WTC11 (cell line): Measurements from ENCODE around the gene RSBN1L.

Experiments
- ARID4B ChIP-seq: sonication (generic); formaldehyde crosslinking; IDR thresholded peaks from 2 replicates; pipeline ENCODE4 v1.8.0; 2023; ENCODE audit warnings: missing genetic modification reagents, mild to moderate bottlenecking, borderline replicate concordance
- CTCF ChIP-seq: fragments of 200-600 bp; IDR thresholded peaks from 2 replicates; pipeline ENCODE4 v1.8.0; 2022; ENCODE audit warnings: antibody characterized with exemption
- IRF1 ChIP-seq: sonication (generic); formaldehyde crosslinking; IDR thresholded peaks from 2 replicates; pipeline ENCODE4 v1.8.0; 2023; ENCODE audit warnings: missing genetic modification reagents
- JUN ChIP-seq: sonication (generic); formaldehyde crosslinking; IDR thresholded peaks from 2 replicates; pipeline ENCODE4 v1.8.0; 2023; ENCODE audit warnings: mild to moderate bottlenecking, missing genetic modification reagents
- MAX ChIP-seq: sonication (generic); formaldehyde crosslinking; IDR thresholded peaks from 2 replicates; pipeline ENCODE4 v1.8.0; 2022; ENCODE audit warnings: mild to moderate bottlenecking, missing genetic modification reagents
- NFYB ChIP-seq: sonication (generic); formaldehyde crosslinking; conservative IDR thresholded peaks from 2 replicates; pipeline ENCODE4 v1.8.0; 2022; ENCODE audit warnings: low read depth, missing genetic modification reagents
- RELA ChIP-seq: sonication (generic); formaldehyde crosslinking; IDR thresholded peaks from 2 replicates; pipeline ENCODE4 v1.8.1; 2022; ENCODE audit warnings: missing genetic modification reagents, mild to moderate bottlenecking, borderline replicate concordance
- ZBTB43 ChIP-seq: sonication (generic); formaldehyde crosslinking; IDR thresholded peaks from 2 replicates; pipeline ENCODE4 v1.8.1; 2023; ENCODE audit warnings: mild to moderate bottlenecking, missing genetic modification reagents

GRCh38 chr7:77747178-77747577, 50.9 kb downstream of the RSBN1L start:
- TF ChIP-seq CTCF, result no peak
- TF ChIP-seq ARID4B (CRISPR knock-in tag), result no peak
- TF ChIP-seq ZBTB43 (CRISPR knock-in tag), result no peak
- TF ChIP-seq NFYB, result no peak
- no peak for TF ChIP-seq RELA (CRISPR knock-in tag)
- TF ChIP-seq MAX (CRISPR knock-in tag), result no peak
- TF ChIP-seq IRF1 (CRISPR knock-in tag), result no peak
- TF ChIP-seq JUN (CRISPR knock-in tag), result no peak
